ENCODE data around the gene JAM2. TPM values are rescaled to one million over a fixed set of nuclear protein-coding genes. Genes with fewer than 3 reads are reported as not detected.
"Not testable (repeated sequence)": the region's sequence is repeated elsewhere in the genome, so short reads cannot be mapped to it uniquely, and the experiment has no call there.

JAM2 gene
- total and polyA plus RNA-seq, 11 donors, result 12.5 to 55.7 (median 19.2) TPM

DNA sequence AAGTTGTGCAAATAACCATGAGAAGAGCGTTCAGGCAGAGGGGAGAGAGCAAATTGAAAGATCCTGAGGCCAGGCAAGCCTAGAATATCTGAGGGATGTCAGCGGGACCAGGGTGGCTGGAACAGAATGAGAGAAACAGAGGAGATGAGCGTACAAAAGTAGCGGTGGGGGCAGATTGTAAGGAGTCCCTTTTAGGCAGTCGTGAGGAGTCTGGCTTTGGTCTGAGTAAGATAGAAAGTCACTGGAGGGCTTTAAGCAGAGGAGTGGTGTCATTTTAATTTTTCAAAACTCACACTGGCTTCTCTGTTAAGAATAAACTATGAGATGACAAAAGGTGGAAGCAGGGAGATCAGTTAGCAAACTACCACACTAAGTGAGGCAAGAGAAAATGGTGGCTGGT, 71.5 kb downstream of the JAM2 start:
- TF ChIP-seq CTCF (IDR thresholded peaks at IDR 0.05), result no peak
- TF ChIP-seq POLR2A (IDR thresholded peaks at IDR 0.05), result no peak
- Histone ChIP-seq H3K9me3 (no peaks in the 10 kb centered on the region), H3K4me1 (peaks cover 0 to 14% (median 3%) of the 10 kb centered on the region in 12 donors), H3K27me3 (no peaks in the 10 kb centered on the region), H3K4me3 (no peak overlapping the region), H3K27ac (no peak overlapping the region), H3K36me3 (peaks cover 0 to 75% (median 23%) of the 10 kb centered on the region in 9 donors)
- intact Hi-C loops (cut with DNase I), result loop anchor here in 1 of 10 donors (2.0 kb wide), 1 partner anchor 102 kb away; no protein-coding TSS in a partner anchor
- WGBS, 4 donors, result 93 to 96% (median 95%) methylated on average over 5 of the region's 5 CpGs
- ATAC-seq (no peak), DNase-seq (no peak)

DNA sequence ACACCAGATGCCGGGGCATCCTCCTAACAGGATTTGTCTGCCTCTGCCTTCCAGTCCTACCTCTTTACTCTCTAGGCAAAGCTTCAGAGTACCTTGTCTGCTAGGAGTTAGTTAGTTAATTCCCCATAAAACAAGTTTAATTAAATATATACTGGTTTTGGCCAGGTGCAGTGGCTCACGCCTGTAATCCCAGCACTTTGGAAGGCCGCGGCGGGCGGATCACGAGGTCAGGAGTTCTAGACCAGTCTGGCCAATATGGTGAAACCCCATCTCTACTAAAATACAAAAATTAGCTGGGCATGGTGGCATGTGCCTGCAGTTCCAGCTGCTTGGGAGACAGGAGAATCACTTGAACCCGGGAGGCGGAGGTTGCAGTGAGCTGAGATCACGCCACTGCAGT, 75.0 kb downstream of the JAM2 start:
- H3K9me3 ChIP-seq; intact Hi-C loops (cut with DNase I); H3K27ac ChIP-seq; DNase-seq; H3K27me3 ChIP-seq; ATAC-seq; H3K4me3 ChIP-seq: not testable (repeated sequence)
- H3K36me3 ChIP-seq, result peaks cover 0 to 64% (median 38%) of the 10 kb centered on the region in 9 donors
- peaks cover 0 to 28% (median 10%) of the 10 kb centered on the region in 12 donors for H3K4me1 ChIP-seq
- WGBS, 4 donors, result 96 to 99% (median 97%) methylated on average over 10 of the region's 10 CpGs

GRCh38 chr21:25717491-25718147, 78.6 kb downstream of the JAM2 start:
- Histone ChIP-seq H3K4me1 (peaks cover 0 to 31% (median 9%) of the 10 kb centered on the region in 12 donors), H3K36me3 (peaks cover 0 to 77% (median 52%) of the 10 kb centered on the region in 9 donors), H3K9me3 (no peaks in the 10 kb centered on the region), H3K27me3 (no peaks in the 10 kb centered on the region), H3K27ac (peak overlapping the region in 9 of 12 donors; percentile 11 to 71 (median 32)), H3K4me3 (no peak overlapping the region)
- WGBS, 4 donors, result 58 to 77% (median 72%) methylated on average over 5 of the region's 5 CpGs
- TF ChIP-seq CTCF (IDR thresholded peaks at IDR 0.05) (no peak), POLR2A (IDR thresholded peaks at IDR 0.05) (no peak)
- intact Hi-C loops (cut with DNase I), result no loop called here
- ATAC-seq (peak in 3 of 4 donors; percentile 57 to 87 (median 72)), DNase-seq (peak in 1 of 5 donors; percentile 30)

DNA sequence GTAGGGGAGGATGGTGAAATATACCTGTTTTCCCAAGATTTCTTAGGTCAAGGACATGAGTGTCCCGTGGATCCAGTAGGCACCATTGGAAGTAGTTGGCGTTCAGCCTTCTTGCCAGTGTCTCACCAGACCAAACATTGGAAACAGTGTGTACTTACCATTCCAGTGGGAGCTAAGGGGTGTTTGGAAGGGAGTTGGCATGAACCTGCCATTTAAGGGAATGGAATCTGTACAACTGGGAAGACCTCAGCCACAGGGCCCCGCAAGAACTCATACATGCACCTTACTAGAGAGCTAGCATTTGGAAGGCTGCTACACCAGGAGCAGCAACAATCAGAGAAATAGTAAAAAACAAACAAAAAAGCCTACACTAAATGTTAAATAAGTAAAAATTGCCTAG, 82.9 kb downstream of the JAM2 start:
- 75 to 82% (median 81%) methylated on average over 3 of the region's 3 CpGs for WGBS, 4 donors
- intact Hi-C loops (cut with DNase I), result no loop called here
- DNase-seq, result no peak
- H3K4me3 ChIP-seq, result no peak overlapping the region
- peaks cover 0 to 82% (median 62%) of the 10 kb centered on the region in 9 donors for H3K36me3 ChIP-seq
- H3K27me3 ChIP-seq, result no peaks in the 10 kb centered on the region
- peak overlapping the region in 4 of 12 donors; percentile 5 to 41 (median 24) for H3K27ac ChIP-seq
- H3K4me1 ChIP-seq, result peaks cover 0 to 31% (median 14%) of the 10 kb centered on the region in 12 donors
- H3K9me3 ChIP-seq, result no peaks in the 10 kb centered on the region
- no peak for TF ChIP-seq CTCF (IDR thresholded peaks at IDR 0.05)
- no peak for TF ChIP-seq POLR2A (IDR thresholded peaks at IDR 0.05)
- peak; percentile 33 to 59 (median 47) for ATAC-seq

All from heart left ventricle (tissue), 16 donors.